NCI-H146 treated with DMSO at 0.1 percent for 48 hours (cell line): ENCODE measurements around the gene PIK3C2A.
A peak's percentile ranks its signal among the peaks of the same experiment; 100 is the strongest.

Experiments
- DNase-seq: peaks from one replicate; lab custom pipeline; 2025; ENCODE audit not compliant: unreplicated experiment; lab: John Stamatoyannopoulos, UW

Gene PIK3C2A

DNA sequence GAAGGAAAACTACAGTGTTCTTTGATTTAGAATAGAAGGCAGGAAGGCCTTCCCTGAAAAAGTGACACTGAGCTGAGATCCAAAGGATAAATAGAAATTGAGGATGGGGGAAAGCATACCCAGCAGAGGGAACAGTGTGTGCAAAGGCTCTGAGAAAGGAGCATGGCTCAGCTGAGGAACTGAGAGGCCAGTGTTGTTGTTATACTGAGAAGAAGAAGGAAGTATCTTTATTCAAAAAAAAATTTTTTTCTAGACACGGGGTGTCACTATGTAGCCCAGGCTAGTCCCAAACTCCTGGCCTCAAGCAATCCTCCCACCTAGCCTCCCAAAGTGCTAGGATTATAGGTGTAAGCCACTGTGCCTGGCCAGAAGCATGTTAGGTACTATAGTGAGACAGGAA, 3.5 kb upstream of the PIK3C2A start:
- no peak for DNase-seq

DNA sequence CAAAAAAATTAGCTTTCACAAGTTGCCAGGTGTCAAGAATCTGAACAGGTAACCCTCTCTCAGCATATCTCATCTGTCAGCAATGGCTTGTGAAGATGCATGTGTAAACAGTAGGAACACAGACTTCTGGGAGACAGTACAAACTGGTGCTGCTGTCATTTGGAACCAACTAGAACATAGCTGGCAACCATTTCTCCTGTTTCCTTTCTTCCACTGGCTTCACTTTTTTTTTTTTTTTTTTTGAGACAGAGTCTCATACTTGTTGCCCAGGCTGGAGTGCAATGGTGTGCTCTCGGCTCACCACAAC, 2.1 kb upstream of the PIK3C2A start:
- no peak for DNase-seq

DNA sequence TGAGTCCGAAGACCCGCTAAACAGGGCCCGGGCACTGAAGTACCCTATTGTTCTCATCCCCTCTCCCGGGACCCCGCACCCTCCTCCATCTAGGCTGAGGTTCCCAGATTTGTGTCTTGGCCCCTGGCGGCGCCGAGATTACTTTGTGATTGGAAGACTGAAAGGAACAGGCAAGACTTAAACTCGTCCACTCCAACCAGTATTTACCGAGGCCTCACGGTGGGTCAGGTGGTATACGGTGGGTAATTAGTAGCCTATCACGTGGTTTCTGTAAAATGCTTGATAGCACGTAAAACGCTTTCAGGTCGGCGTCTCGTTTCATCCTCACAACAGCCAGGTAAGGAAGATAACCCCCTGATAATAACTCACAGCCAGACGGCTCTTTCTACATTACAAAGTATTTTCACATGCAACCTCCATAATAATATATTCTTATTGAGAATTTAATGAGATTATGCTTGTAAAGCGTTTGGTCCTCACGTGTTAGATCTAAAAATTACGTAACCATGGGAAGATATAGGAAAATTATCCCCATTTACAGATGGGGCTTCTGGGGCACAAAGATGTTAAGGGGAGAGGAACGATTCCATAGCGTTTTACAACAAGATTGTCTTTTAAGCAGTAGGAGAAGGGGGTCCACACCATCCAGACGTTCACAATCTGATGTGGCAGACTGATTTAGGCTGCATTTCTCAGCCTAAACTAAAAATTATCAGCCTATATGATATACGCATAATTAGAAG, 642 bp upstream of the PIK3C2A start:
- DNase-seq: peak; percentile 90

DNA sequence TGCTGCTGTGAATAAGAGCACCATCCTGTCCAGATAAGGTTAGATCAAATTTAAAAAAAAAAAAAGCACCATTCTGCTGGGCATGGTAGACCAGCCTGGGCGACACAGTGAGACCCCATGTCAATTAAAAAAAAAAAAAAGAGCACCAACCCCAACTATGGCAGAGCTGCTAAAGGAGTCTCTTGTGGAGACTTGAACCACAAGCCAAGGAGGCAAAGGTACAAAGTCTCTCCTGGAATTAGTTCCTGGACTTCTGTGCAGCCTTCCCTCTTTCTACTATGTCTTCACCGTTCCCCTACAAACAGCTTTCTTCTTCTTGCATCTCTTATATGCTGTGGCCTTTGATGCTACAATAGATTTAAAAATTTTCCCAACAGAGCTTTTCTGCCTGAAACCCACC, 1.3 kb downstream of the PIK3C2A start:
- DNase-seq: no peak

- no peak for DNase-seq
Measured at GRCh38 chr11:17197431-17197898, 10.3 kb downstream of the PIK3C2A start.

GRCh38 chr11:17188675-17189074, 19.1 kb downstream of the PIK3C2A start:
- no peak for DNase-seq

DNA sequence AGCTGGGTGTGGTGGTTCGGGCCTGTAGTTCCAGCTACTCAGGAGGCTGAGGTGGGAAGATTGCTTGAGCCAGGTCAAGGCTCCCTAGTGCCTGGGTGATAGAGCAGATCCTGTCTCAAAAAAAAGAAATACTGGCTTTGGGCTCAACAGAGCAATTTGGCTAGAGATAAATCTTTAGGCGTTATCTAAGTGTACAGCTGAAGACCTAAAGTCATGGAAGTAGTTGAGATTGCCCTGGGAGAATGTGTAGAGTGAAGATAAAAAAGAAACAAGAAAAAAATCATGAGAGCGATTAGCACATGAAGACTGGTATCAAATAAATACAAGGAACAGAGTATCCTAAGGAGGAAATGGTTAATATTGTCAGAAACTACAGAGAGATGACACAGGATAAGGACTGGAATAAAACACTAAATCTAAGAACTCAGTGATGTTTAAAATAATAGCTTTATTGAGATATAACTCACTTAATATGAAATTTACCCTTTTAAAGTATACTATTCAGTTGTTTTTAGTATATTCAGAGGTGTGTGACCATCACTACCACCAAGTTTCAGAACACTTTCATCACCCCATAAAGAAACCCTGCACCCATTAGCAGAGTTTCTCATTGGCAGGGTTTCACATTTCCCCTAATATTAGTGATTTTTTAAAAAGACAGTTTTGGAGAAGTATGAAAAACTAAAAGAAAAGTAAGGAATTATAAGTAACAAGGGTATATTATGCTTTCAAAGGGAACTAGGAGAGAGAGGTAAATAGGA, 20.7 kb downstream of the PIK3C2A start:
- no peak for DNase-seq

DNA sequence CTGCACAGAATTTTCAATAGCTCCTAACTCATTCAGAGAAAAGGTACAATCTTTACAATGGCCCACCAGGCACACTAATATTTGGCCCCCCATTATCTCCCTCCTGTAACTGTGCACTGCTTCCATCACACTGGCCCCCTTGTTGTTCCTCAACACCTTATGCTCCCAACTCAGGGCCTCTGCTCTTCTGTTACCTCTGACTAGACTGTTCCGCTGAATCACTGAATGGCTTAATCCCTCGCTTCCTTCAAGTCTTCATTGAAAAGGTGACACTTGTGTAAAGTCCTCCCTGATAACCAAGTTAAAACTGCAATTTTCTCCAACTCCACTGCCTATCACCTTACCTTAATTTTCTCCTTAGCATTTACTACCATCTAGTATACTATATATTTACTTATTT, 21.8 kb downstream of the PIK3C2A start:
- DNase-seq: no peak

- DNase-seq: no peak
Measured at GRCh38 chr11:17184882-17185587, 22.8 kb downstream of the PIK3C2A start.

GRCh38 chr11:17183836-17184235, 23.9 kb downstream of the PIK3C2A start:
- DNase-seq: no peak

DNA sequence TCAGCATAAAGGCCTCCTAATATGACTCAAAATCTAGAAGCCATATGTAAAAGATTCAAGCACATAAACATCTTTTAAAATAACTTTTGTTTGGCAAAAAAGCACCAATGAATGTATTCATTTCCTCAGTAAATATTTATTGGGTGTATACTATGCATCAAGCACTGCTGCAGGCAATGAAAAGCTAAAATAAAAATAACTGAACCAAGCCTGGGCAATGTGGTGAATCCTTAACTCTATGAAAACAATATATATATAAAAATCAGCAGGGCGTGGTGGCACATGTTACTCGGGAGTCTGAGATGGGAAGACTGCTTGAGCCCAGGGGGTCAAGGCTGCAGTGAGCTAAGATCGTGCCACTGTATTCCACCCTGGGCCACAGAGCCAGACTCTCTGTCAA, 27.8 kb downstream of the PIK3C2A start:
- DNase-seq: no peak

- DNase-seq: no peak
Measured at GRCh38 chr11:17173332-17173731, 34.5 kb downstream of the PIK3C2A start.

GRCh38 chr11:17171916-17172315, 35.9 kb downstream of the PIK3C2A start:
- DNase-seq: no peak

DNA sequence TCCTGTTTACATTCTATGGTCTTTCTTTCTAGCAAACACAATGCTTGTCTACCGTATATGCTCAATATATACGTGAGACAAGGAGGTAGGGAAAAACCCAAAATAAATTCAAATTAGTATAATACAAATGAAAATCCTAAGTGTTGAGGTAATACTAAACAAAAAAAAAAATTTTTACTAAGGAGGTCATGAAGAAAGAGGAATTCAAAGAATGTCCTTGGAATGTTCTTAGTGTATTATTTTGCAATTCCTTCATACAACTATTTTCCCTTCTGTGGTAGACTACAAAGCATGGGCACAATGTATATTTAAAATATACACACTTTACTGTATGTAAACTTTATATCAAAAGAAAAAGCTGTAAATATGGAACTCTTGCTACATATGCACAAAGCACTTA, 36.4 kb downstream of the PIK3C2A start:
- DNase-seq: no peak

GRCh38 chr11:17169876-17170275, 37.9 kb downstream of the PIK3C2A start:
- DNase-seq: no peak

DNA sequence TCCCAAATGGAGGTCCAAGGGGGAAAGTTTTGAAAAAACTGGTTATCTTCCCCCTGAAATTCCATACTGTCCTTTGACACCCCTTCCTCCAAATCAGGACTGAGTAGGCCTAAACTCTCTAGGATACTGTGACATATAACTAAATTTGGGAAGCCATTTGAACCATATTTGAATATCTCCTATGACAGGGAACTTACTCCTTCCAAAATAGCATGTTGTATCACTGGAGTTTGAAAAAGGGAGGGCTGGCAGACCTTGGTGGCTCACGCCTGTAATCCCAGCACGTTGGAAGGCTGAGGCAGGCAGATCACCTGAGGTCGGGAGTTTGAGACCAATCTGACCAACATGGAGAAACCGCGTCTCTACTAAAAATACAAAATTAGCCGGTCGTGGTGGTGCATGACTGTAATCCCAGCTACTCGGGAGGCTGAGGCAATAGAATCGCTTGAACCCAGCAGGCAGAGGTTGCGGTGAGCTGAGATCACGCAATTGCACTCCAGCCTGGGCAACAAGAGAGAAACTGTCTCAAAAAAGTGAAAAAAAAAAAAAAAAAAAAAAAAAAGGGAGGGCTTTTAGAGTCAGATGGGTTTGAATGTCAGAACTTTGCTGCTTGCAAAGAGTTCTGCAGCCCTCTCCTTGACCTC, 42.4 kb downstream of the PIK3C2A start:
- DNase-seq: no peak

DNA sequence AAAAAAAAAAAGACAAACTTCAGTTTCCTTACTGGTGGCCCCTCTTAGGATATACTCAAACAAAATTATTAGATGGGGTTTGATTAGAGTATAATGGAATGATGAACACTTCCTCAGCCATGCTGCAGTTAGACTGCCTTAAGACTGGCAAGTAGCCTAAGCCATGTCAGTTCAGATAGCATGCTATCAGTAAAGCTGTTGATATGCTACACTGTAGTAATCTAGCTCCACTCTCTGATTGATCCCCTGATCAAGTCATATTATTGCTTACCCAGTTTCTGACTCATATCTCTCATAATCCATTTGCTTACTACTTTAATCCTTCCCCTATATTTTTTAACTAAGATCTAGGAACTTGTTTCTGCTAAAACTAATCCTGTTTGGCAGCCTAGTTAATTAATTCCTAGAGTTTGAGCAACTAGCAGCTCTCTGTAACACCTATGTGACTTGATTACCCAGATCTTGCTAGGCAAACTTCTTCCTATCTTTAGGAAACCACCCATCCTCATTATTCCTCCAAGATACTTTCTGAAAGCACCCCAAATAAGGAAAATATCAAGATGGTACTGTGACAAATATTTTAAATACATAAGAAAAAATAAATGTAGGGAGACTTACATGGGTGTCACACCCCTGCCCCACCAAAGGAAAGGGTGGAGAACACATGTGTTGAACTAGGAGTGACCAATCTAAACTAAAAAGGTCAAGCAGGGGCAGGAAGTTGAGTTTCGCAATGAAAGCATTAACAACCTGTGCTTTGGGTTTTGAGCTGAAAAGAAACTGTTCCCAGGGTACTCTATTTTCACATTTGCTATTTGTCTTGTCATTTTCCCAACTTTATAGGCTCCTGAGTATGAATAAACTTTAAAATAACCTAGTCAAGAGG, 43.2 kb downstream of the PIK3C2A start:
- no peak for DNase-seq

GRCh38 chr11:17163736-17164135, 44.0 kb downstream of the PIK3C2A start:
- DNase-seq: no peak

- DNase-seq: no peak
Measured at GRCh38 chr11:17163291-17163690, 44.5 kb downstream of the PIK3C2A start.

DNA sequence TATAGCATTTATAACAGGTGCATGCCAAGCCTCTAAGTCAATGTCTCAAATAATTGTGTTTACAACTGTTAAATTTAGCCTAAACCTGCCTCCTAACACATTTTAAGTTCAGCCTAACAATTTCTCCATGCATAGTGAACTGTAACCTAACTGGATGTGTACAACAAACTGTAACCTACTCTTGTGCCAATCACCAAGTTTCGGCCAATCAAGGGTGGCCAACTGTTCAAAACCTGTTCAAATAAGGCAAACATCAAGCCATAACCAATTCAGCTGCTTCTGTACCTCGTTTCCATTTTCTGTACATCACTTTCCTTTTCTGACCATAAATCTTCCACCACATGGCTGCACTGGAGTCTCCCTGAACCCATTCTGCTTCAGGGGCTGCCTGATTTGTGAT, 45.4 kb downstream of the PIK3C2A start:
- no peak for DNase-seq

GRCh38 chr11:17161515-17161914, 46.3 kb downstream of the PIK3C2A start:
- DNase-seq: no peak
